Activated CD8-positive, alpha-beta memory T cell treated with anti-CD3 and anti-CD28 coated beads, Interleukin-2, amount 10 ng/mL, durations not matched to agents 7 days and 5 days (primary cell): ENCODE results near the gene KRTAP9-9. TPM values are rescaled to one million over a fixed set of nuclear protein-coding genes. Genes with fewer than 3 reads are reported as not detected.
"Not testable (repeated sequence)": the region's sequence is repeated elsewhere in the genome, so short reads cannot be mapped to it uniquely, and the experiment has no call there.

Experiments
- ATAC-seq: fragments of 150-1000 bp; cut with Tn5 transposase; one replicate; pipeline ENCODE4 v1.10.0; 2021; ENCODE audit warnings: moderate library complexity
- CTCF ChIA-PET: fragments of 350-600 bp; sonication (Branson Sonifier 250); formaldehyde crosslinking; loops from one replicate; lab custom pipeline; 2021; ENCODE audit warnings: antibody characterized with exemption; lab: Charles Lee
- DNase-seq: peaks from one replicate; pipeline ENCODE4 v3.0.0-alpha.2; 2020
- H3K27ac Mint-ChIP-seq: one replicate; pipeline ENCODE4 v1.8.0; 2021; ENCODE audit warnings: mild to moderate bottlenecking, mixed read lengths
- H3K27me3 Mint-ChIP-seq: one replicate; pipeline ENCODE4 v1.8.0; 2021; ENCODE audit warnings: mixed read lengths
- H3K36me3 Mint-ChIP-seq: one replicate; pipeline ENCODE4 v1.8.0; 2021; ENCODE audit warnings: mild to moderate bottlenecking, mixed read lengths
- H3K4me1 Mint-ChIP-seq: one replicate; pipeline ENCODE4 v1.8.0; 2021; ENCODE audit warnings: mixed read lengths
- H3K4me3 Mint-ChIP-seq: one replicate; pipeline ENCODE4 v1.8.0; 2021; ENCODE audit warnings: mild to moderate bottlenecking, moderate library complexity, mixed read lengths
- H3K9me3 Mint-ChIP-seq: one replicate; pipeline ENCODE4 v1.8.0; 2022; ENCODE audit warnings: low read depth, mixed read lengths
- total RNA-seq, 2 experiments: library from RNA; stranded (reverse); gene quantifications; one replicate each; pipeline ENCODE4 v1.2.3, GENCODE V29; 2021

Gene KRTAP9-9
- total RNA-seq, 2 experiments from 2014 or later, result not detected

GRCh38 chr17:41246995-41247787 lies 8.0 kb upstream of the KRTAP9-9 start:
- H3K36me3 Mint-ChIP-seq, DNase-seq, H3K4me3 Mint-ChIP-seq, H3K27ac Mint-ChIP-seq, ATAC-seq, H3K9me3 Mint-ChIP-seq, H3K4me1 Mint-ChIP-seq, CTCF ChIA-PET: not testable (repeated sequence)
- H3K27me3 Mint-ChIP-seq, result peaks cover 40% of the 10 kb centered on the region

GRCh38 chr17:41249637-41250240 lies 5.4 kb upstream of the KRTAP9-9 start, which contains the start of gene KRTAP9-4:
KRTAP9-4 (plus strand) TSS chr17:41249687; CDS start chr17:41249721, 34 bp downstream.
- H3K4me1 Mint-ChIP-seq, ATAC-seq, H3K27ac Mint-ChIP-seq, H3K9me3 Mint-ChIP-seq, H3K4me3 Mint-ChIP-seq, CTCF ChIA-PET, DNase-seq, H3K36me3 Mint-ChIP-seq: not testable (repeated sequence)
- peaks cover 43% of the 10 kb centered on the region for H3K27me3 Mint-ChIP-seq

GRCh38 chr17:41251261-41251660 lies 3.9 kb upstream of the KRTAP9-9 start:
- DNase-seq (no peak), ATAC-seq (no peak)
- Mint-ChIP-seq H3K4me3 (no peak overlapping the region), H3K9me3 (no peaks in the 10 kb centered on the region), H3K27ac (no peak overlapping the region), H3K27me3 (peaks cover 44% of the 10 kb centered on the region), H3K36me3 (no peaks in the 10 kb centered on the region), H3K4me1 (no peaks in the 10 kb centered on the region)
- CTCF ChIA-PET, result interaction anchor here (0.9 kb wide), 1 partner anchor 196 kb away, joined by 3 read pairs; no protein-coding TSS in a partner anchor

GRCh38 chr17:41254861-41255260 lies 323 bp upstream of the KRTAP9-9 start:
- DNase-seq (no peak), ATAC-seq (no peak)
- Mint-ChIP-seq H3K4me3 (no peak overlapping the region), H3K4me1 (no peaks in the 10 kb centered on the region), H3K9me3 (no peaks in the 10 kb centered on the region), H3K27me3 (peaks cover 65% of the 10 kb centered on the region), H3K36me3 (no peaks in the 10 kb centered on the region), H3K27ac (no peak overlapping the region)
- CTCF ChIA-PET, result no interaction called here

GRCh38 chr17:41256291-41256685 lies 1.1 kb downstream of the KRTAP9-9 start:
- no peaks in the 10 kb centered on the region for H3K4me1 Mint-ChIP-seq
- CTCF ChIA-PET, result no interaction called here
- no peak overlapping the region for H3K4me3 Mint-ChIP-seq

GRCh38 chr17:41258406-41258805 lies 3.2 kb downstream of the KRTAP9-9 start:
- Mint-ChIP-seq H3K4me1 (no peaks in the 10 kb centered on the region), H3K4me3 (no peak overlapping the region), H3K9me3 (no peaks in the 10 kb centered on the region), H3K36me3 (no peaks in the 10 kb centered on the region), H3K27me3 (peaks cover 68% of the 10 kb centered on the region), H3K27ac (no peak overlapping the region)
- no peak for DNase-seq
- CTCF ChIA-PET, result no interaction called here
- ATAC-seq, result no peak

More at GRCh38 chr17:41256291-41256685, 1.1 kb downstream of the KRTAP9-9 start:
- Mint-ChIP-seq H3K27ac (no peak overlapping the region), H3K9me3 (no peaks in the 10 kb centered on the region), H3K36me3 (no peaks in the 10 kb centered on the region), H3K27me3 (peaks cover 68% of the 10 kb centered on the region)
- DNase-seq (no peak), ATAC-seq (no peak)

GRCh38 chr17:41263212-41263611 lies 8.0 kb downstream of the KRTAP9-9 start:
- CTCF ChIA-PET, result interaction anchor here (0.6 kb wide), 1 partner anchor 27 kb away, joined by 3 read pairs; no protein-coding TSS in a partner anchor
- H3K4me1 Mint-ChIP-seq, result no peaks in the 10 kb centered on the region
- peaks cover 50% of the 10 kb centered on the region for H3K27me3 Mint-ChIP-seq

GRCh38 chr17:41264599-41264998 lies 9.4 kb downstream of the KRTAP9-9 start:
- DNase-seq (no peak), ATAC-seq (no peak)
- CTCF ChIA-PET, result no interaction called here
- Mint-ChIP-seq H3K27ac (no peak overlapping the region), H3K9me3 (no peaks in the 10 kb centered on the region), H3K36me3 (no peaks in the 10 kb centered on the region), H3K4me3 (no peak overlapping the region), H3K27me3 (peaks cover 37% of the 10 kb centered on the region), H3K4me1 (no peaks in the 10 kb centered on the region)

More at GRCh38 chr17:41263212-41263611, 8.0 kb downstream of the KRTAP9-9 start:
- Mint-ChIP-seq H3K27ac (no peak overlapping the region), H3K4me3 (no peak overlapping the region), H3K36me3 (no peaks in the 10 kb centered on the region), H3K9me3 (no peaks in the 10 kb centered on the region)
- ATAC-seq (no peak), DNase-seq (no peak)

- H3K27me3 Mint-ChIP-seq, result peaks cover 34% of the 10 kb centered on the region
- no peak within 1 kb of the TSS for H3K4me3 Mint-ChIP-seq
- DNase-seq (no peak), ATAC-seq (no peak)
- no peaks in the 10 kb centered on the region for H3K9me3 Mint-ChIP-seq
- CTCF ChIA-PET, result no interaction called here
- no peaks in the 10 kb centered on the region for H3K4me1 Mint-ChIP-seq
- H3K36me3 Mint-ChIP-seq, result no peaks in the 10 kb centered on the region
- H3K27ac Mint-ChIP-seq, result no peak within 1 kb of the TSS
Measured at GRCh38 chr17:41265078-41265477, 9.9 kb downstream of the KRTAP9-9 start, which contains the start of gene KRTAP9-6. KRTAP9-6 (plus strand) TSS chr17:41265378; CDS start chr17:41265378, 0 bp downstream.

GRCh38 chr17:41267711-41268110 lies 12.5 kb downstream of the KRTAP9-9 start:
- H3K27me3 Mint-ChIP-seq, result peaks cover 10% of the 10 kb centered on the region
- no peak overlapping the region for H3K4me3 Mint-ChIP-seq
- H3K36me3 Mint-ChIP-seq, result no peaks in the 10 kb centered on the region
- CTCF ChIA-PET, result no interaction called here
- H3K9me3 Mint-ChIP-seq, result no peaks in the 10 kb centered on the region
- no peak for ATAC-seq
- no peak for DNase-seq
- H3K4me1 Mint-ChIP-seq, result no peaks in the 10 kb centered on the region
- no peak overlapping the region for H3K27ac Mint-ChIP-seq

GRCh38 chr17:41271323-41271722 lies 16.1 kb downstream of the KRTAP9-9 start:
- DNase-seq, H3K36me3 Mint-ChIP-seq, H3K27me3 Mint-ChIP-seq, ATAC-seq, H3K4me1 Mint-ChIP-seq, CTCF ChIA-PET, H3K4me3 Mint-ChIP-seq, H3K9me3 Mint-ChIP-seq, H3K27ac Mint-ChIP-seq: not testable (repeated sequence)

GRCh38 chr17:41271858-41272257 lies 16.7 kb downstream of the KRTAP9-9 start:
- DNase-seq, result no peak
- no peaks in the 10 kb centered on the region for H3K9me3 Mint-ChIP-seq
- ATAC-seq, result no peak
- H3K36me3 Mint-ChIP-seq, result no peaks in the 10 kb centered on the region
- H3K27me3 Mint-ChIP-seq, result peaks cover 12% of the 10 kb centered on the region
- no peaks in the 10 kb centered on the region for H3K4me1 Mint-ChIP-seq
- no peak overlapping the region for H3K4me3 Mint-ChIP-seq
- H3K27ac Mint-ChIP-seq, result no peak overlapping the region
- CTCF ChIA-PET, result no interaction called here

GRCh38 chr17:41275648-41276190 lies 20.5 kb downstream of the KRTAP9-9 start, which contains the start of gene KRTAP9-7:
KRTAP9-7 (plus strand) TSS chr17:41275698; CDS start chr17:41275698, 0 bp downstream.
- peaks cover 25% of the 10 kb centered on the region for H3K27me3 Mint-ChIP-seq
- H3K4me3 Mint-ChIP-seq, ATAC-seq, CTCF ChIA-PET, DNase-seq, H3K9me3 Mint-ChIP-seq, H3K27ac Mint-ChIP-seq, H3K36me3 Mint-ChIP-seq, H3K4me1 Mint-ChIP-seq: not testable (repeated sequence)
